Activated naive CD4-positive, alpha-beta T cell (primary cell): Measurements from ENCODE around the gene DUSP2.

ENCODE experiments used
- DNase-seq, 4 experiments: peaks; one replicate each; lab custom pipeline; 2025; lab: John Stamatoyannopoulos, UW

Gene DUSP2

DNA sequence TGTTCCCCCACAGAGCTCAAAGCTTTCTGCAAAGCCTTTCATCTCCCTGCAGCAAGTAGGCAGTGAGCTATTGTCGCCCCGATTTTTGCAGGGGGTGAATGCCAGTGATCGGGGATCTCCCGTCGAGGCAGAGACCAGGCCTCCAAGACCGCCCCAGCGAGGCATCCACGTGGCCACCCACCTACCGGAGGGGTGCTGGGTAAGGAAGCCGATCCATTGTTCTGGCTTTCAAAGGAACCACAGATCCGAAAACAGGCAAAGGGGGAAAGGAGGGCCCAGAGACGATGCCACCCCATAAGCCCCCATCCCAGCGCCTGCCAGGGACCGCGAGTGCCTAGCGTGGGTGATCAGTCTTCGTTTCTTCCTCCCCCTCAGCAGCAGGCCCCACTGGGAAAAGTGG is 31.3 kb downstream of the DUSP2 start:
- DNase-seq = no peak

DNA sequence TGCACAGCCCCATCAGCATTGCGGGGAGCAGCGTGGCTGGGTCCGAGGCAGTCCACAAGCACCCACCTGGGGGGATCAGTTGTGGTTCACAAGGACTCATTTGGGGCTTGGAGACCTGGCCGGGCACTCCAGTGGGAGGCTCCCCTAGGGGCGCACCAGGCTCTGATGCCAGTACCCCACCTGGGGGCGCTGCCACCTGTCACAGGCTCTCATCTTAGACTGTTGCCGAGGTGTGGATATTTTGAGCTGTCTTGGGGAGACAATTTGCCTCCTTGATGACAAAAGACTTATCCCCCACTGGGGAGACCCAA is 31.9 kb downstream of the DUSP2 start:
- DNase-seq = no peak

DNA sequence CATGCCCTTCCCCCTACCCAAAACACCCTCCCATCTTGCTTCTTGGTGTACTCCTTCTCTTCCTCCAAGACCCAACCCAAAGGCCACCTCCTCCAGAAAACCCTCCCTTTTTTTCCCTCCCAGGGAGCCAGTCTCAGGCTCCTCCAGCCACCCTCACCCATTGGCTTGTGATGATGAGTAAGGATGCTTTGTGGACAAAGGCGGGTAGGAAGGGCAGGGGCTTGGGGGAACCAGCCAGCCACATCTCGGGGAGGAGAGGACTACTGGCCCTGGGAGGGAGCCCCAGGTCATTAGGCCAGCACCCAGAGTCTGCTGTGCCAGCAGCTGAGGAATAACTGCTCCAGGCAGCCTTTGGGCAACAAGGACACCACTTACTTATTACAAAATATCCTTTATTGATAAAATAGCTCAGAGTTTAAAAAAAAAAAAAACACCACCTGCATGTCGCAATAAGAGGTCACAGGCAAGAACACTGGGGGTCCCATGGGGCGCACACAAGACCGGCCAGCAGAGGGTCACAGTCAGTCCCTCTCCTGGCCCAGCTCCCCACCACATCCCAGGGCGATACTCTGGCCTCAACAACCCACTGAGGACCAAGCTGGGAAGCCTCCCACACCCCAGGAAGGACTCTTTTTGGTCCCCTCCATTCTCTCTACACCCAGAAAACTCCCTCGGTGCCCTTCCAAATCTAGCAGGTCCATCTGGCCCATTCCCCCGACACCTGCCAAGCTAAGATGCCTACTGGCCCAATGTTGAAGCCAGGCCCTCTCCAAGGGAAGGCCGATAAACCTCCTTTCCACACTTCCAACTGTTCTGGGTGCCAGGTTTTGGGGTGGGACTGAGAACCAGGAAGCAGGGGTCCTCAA is 32.5 kb downstream of the DUSP2 start:
- no peak for DNase-seq

DNA sequence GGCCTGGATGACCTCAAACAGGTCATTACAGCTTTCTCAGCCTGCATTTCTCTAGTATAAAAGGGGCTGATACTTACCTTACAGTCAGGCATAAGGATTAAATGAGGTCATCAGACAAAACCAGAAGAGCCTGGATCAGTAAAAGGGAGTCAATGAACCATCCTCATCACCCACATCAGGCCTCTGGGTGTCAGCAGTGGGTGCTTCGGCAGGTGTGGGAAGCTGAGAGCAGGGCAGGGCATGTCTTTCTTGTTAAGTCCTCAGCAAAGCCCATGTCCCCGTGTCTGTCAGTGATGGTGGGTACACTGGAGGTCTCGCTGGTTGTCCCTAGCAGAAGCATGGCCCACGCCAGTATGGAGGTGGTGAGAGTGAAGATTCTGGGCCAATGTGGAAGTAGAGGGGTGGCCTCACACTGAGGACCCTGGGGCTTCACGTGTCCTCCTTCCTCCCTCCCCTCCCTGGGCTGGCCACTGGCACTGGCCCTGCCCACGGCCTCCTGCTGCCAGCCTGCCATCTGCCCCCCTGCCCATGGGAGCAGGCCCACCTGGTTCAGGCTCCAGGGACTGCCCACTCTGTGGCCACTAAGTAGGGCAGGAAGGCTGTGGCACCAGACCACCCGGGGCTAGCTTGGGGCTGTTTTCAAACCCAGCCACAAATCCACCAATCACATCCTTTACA is 33.3 kb downstream of the DUSP2 start:
- DNase-seq = no peak

DNA sequence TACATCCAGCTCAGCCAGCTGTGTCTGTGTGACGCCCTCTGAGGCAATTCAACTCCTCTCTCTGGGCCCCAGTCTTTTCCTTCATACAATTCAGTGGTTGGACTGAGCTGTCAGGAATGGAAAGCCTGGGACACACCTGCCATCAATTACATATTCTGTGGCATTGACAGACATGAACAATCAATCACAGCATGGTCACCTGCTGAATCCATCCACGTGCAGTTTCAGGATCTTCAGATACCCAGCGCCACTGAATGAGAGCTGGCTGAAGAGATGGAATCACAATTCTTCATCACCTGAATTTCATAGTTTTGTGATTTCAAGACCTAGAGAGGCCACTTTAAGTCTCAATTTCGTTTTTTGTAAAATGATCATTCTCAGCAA is 34.0 kb downstream of the DUSP2 start:
- no peak for DNase-seq

DNA sequence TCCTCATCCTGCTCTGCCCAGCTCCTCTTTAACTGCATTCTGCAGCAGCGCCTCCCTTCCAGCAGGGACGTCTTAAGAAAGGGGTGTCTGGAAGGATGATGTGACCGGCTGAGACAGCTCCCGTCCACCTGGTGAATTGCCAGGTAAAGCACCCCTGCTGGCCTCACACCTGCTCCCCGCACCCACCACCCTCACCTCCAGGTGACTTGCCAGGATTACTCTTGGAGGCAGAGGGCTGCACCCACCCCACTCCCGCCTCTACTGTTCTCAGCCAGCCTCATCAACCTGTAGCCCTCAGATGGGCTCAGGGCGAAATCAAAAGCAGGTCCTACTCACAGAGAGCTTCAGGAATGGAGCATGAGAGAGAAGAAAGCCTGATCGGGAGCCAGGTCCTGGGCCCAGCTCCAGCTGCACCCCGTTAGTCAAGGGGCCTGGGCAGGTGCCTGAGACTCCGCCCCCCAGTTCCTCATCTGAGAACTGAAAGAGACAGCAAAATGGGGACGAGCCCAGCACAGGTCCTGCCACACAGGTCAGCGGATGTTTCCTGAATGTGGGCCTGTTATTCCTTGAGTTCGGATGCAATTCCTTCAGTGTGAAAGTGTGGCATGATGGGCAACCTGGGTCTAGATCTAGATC is 34.5 kb downstream of the DUSP2 start:
- no peak for DNase-seq

DNA sequence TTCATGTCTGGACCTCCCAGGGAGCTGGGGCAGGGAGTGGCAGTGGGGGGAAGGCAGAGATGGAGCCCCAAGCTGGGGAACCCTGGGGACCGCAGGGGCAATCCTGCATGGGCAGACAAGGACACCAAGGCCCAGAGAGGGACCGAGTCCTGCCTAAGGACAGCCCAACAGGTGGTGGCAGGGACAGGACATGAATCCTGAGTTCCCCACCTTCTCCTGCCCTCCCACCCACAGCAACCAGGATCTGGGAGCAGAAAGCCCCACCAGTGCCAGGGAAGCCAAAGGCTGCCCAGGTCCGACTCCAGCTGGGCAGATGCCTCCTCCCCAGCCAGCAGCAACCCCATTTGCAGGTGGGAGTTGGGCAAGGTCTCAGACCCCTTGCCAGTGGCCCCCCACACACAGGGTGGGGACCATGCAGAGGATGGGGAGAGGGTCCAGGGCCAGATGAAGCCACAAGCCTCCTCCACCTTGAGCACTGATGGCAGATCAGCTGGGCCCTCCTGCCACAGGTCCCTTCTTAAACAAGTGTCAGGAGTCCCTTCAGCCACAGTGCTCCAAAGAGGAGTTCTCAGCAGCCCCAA is 35.2 kb downstream of the DUSP2 start:
- no peak for DNase-seq

DNA sequence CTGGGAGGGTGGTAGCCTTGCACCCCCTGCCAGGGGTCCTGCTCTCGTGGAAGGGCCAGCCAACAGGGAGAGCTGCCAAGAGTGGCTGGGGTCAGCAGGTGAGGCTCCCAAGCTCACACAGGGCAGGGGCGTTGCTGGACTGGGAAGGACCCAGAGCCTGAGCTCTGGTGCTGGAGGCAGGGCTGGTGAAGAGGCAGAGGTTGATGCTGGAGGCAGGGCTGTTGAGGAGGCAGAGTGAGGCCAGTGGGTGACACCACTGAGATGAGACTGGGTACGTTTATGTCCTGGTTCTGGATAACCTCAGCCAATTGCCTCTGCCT is 35.9 kb downstream of the DUSP2 start:
- no peak for DNase-seq

DNA sequence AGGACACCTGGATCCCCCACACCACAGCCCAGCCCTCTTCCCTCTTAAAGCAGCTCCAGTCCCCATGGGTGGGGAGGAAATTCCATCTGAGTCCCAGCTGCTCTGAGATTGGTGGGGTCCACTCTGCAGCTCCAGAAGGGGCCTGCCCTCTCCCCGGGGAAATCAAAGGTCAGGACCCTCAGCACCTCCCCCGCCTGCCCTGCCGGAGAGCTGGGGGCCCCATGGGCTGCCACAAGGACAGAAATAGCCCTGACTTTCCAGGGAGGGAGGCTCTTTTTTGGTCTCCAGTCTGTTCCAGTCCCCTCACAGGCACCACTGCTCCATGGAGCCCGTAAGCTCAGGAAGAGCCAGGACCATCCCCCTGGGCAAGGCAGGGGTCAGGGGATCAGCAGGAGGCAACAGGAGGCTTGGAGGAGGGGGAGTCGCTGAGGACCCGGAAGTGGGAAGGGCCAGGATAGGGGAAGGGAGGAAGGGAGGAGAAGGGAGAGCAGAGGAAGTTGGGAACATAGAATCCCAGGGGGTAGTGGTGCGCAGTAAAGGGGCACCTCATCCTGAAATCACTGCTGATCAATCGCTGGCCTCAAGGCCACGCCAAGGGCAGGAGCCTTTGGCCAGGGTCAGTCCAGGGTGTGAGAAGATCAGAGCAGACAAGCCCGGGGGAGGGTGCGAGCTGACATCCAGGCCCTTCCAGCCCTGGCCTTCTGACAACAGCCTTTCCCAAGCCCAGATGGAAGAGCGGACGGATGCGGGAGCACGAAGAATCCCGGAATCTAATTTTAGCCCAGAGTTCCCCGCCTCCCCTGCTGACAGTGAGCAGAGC is 36.5 kb downstream of the DUSP2 start:
- no peak for DNase-seq

DNA sequence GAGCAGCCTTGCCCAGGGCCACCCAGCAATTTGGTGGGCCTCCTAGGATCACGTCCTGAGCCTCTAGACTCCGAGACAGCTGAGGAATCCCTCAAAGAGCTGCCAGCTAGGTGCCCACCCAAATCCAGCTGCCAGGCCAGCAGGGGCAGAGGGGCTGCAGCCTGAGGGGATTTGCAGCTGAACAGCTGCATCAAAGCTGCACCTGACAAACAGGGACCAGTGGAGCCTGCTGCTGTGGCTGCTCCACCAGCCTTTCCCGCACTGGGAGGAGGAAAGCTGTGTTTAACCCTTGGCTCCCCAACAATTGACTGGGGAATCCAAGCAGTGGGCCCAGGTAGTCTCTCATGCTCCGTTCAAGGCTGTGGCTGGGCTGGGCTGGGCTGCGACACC is 37.1 kb downstream of the DUSP2 start:
- DNase-seq = no peak

DNA sequence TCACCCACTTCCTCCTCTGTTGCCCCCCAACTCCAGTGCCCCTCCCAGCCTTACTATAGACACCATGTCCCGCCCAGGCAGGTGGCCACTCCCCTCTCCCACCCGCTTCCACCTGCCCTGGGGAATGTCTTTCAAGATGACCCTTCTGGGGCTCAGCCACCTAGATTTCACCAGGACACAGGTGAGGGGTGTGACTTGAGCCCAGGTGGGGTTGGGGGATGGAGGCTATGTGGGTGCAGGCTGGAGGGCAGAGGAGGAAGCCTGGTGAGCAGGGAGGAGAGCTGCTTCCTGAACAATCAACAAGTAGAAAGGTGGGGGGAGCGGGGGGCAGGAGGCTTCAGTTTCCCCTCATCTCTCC is 37.6 kb downstream of the DUSP2 start:
- no peak for DNase-seq

DNA sequence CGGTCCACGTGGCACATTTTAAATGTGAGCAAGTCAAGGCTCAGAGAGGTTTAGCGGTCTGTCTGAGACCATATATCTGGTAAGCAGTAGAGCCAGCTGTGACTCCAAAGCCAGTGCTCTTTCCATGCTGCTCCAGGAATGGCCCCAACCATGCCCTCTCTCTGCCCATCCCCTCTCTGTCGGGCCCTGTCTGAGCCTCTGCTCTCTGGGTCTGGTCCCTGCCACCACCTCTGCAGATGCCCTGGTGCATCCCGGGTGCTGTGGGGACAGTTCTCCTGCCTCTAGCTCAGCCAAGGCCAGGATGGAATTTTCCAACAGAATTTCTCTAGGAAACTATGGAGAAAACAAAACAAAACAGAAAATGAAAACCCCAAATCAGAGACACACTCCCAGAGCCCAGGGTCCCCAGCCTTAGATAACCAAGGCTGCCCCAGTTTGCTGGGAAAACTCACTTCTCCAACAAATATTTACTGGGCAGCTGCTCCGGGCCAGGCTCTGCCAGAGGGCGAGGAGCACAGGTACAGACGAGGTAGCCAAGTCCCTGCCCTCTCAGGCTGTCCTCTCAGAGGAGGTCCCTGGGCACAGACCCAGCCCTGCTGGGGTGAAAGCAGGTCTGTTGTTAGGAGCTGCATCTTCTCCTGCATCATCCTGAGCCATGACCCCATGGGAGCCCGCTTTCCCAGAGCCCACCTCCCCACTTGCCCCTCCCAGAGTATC is 38.1 kb downstream of the DUSP2 start:
- no peak for DNase-seq

DNA sequence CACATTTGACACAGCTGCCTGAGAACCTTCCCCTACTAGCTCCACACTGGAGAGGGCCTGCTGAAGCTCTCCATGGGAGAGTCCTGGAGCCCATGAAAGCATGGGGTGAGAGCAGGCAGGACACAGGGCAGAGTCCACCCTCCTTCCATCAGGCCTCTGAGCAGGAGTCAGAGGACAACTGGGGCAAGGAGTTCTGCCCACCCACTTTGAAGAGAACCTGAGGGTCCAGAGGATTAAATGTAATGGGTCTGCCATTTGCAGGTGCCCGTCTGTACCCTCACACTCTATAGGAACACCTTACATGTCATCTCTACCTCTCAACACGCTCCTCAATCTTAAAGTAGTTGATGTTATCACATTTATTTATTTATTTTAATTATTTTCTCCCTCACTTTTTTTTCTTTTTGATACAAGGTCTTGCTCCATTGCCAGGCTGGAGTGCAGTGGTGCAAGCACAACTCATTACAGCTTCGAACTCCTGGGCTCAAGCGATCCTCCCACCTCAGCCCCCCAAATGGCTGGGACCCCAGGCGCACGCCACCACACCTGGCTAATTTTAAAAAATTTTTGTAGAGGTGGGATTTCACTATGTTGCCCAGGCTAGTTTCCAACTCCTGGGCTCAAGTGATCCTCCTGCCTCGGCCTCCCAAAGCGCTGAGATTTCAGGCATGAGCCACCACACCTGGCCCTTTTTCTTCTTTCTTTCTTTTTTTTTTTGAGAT is 39.1 kb downstream of the DUSP2 start:
- no peak for DNase-seq

DNA sequence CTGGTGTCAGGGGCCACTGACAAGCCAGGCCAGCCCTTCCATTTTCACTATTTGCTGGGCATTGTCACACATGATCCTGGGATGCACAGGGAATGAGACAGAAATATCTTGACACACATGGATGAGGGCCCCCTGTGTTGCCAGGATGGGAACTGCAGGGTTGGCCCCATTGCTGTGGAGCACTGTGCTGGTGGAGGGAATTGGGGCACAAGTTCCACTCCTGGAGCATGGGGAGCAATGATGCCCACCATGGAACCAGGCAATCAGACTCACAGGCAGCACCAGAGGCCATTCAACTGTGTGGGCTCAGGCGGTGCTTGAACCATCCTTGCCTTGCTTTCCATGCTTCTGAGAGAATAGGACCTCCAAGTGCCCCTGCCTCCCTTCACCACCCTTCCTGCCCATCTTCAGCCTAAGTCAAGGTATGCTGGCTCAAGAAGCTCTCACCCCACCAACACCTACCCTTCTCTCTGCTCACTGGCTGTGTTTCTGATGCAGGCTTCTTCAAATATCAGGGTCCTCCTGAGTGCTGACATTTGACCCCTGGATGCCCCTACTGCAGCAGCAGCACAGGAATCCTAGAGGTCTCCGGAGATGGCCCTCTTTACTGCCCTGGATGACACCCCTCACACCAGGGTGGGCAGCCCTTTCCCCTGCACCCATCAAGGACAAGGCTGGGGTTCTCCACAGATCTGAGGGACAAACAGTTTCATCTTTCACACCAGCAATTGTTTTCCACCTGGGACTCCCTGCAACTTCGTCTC is 39.9 kb downstream of the DUSP2 start:
- DNase-seq = no peak

DNA sequence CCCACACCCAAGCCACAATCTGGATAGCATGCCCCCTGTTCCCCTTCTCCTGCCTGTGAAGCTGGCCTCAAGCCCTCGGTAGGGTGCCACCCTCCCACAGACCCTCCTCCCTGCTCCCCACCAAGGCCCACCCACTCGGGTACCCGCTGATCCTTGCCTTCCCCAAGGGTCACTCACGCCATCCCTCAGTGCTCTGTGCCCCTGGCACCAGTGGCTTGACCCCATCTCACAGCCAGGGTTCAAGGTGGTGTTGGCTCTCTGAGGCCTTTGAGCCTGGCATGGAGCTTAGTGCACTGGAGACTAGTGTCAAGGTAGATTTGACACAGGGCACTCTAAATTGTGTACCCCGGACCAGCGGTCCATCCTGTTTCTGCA is 40.8 kb downstream of the DUSP2 start:
- no peak for DNase-seq

DNA sequence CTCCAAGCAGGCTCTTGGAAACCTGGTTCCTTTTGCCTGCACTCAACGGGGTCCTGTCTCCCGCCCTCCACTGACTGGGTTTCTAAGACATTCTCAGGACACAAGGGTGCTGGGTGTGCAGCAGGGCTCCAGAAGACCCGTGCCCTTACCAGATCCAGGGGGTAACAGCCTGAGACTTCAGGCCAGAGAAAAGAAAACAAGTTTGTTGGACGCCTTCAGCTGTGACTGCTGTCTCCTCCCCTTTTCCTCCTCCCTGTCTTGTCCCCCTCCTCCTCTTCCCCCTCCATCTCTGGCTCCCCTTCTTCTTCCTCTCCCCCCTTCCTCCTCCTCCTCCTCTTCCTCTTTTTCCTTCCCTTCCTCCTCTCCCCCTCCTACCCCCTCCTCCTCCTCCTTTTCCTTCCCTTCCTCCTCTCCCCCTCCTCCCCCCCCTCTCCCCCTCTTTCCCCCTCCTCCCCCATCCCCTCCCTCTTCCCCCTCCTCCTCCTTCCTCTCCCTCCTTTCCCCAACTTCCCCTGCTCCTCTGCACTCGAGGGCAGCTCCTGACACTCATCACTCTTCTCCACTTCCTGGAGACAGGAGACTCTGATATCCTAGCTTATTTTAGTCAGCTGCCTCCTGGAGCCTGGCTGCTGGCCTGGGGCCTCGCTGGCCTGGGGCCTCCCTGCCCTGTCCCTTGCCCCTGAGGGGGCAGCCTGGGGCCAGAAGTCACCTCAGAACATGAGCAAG is 41.3 kb downstream of the DUSP2 start:
- no peak for DNase-seq

DNA sequence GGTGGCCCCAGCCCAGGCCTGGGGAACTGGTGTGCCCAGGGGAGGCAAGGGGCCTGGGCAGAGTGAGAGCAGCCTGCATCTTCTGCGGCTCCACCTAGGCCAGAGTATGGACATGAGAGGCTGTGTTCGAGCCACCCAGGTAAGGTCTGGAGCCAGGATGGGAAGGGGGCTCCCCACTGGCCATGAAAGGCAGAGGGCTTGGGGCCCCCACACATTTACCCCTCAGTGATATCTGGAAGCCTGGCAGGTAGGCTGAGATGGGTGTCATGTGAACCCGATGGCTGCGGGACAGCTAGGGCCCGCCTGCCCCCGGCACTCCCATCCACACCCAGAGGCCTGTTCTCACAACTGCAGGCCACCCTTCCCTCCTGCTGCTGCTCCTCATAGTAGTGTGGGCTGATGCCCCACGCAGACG is 42.0 kb downstream of the DUSP2 start:
- no peak for DNase-seq

DNA sequence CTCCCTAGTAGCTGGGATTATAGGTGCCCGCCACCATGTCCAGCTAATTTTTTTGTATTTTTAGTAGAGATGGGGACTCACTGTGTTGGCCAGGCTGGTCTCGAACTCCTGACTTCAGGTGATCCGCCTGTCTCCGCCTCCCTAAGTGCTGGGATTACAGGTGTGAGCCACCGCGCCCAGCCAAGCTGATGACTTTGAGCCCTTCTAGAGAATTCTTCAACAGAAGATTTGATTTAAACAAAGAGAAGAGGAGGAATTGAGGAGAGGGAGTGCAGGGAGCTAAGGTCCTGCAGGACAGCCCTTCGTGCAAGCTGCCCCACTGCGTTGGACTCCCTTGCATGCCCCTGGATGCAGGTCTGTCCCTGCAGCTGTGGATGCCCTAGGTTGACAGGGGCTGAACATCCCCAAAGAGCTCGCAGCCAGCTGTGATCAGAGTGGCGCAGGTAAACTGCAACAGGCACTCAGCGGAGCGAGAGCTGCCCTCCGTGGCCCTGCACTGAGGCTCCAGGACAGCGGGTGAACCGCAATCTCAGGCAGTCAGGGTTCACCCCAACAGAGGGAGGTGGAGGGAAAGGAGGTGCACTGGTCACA is 42.5 kb downstream of the DUSP2 start:
- no peak for DNase-seq

DNA sequence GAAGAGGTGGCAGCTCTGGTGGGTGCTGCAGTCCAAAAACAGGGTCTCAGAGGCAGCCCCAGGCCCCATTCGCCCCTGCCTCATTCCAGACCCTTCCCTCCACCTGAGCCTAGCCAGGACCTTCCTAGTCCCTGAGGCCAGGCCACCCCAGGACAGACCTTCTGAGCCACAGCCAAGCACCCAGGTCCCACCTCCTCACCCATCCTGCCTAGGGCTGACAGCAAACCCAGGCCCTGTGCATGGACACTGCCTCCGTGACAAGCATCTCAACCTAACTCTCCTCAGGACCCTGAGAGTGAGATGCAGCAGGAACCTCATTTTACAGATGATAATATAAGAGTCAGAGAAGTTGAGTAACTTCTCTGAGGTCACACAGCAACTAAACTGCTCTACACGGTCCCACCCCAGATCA is 44.3 kb downstream of the DUSP2 start:
- no peak for DNase-seq
